HG03520 (cell line): Measurements from ENCODE around the gene ZC3H7B.
"Not testable (repeated sequence)": the region's sequence is repeated elsewhere in the genome, so short reads cannot be mapped to it uniquely, and the experiment has no call there.

Source experiments
- ATAC-seq: cut with Tn5 transposase; IDR thresholded peaks from one replicate; pipeline ENCODE4 v1.9.1; 2021; ENCODE audit warnings: mild to moderate bottlenecking, moderate library complexity; ENCODE audit not compliant: unreplicated experiment

ZC3H7B gene

GRCh38 chr22:41285820-41286638 is 15.3 kb upstream of the ZC3H7B start, which contains the start of gene RANGAP1:
RANGAP1 (minus strand) TSS chr22:41286187; CDS start chr22:41281044, 5,143 bp downstream.
- ATAC-seq = peak; percentile 90

DNA sequence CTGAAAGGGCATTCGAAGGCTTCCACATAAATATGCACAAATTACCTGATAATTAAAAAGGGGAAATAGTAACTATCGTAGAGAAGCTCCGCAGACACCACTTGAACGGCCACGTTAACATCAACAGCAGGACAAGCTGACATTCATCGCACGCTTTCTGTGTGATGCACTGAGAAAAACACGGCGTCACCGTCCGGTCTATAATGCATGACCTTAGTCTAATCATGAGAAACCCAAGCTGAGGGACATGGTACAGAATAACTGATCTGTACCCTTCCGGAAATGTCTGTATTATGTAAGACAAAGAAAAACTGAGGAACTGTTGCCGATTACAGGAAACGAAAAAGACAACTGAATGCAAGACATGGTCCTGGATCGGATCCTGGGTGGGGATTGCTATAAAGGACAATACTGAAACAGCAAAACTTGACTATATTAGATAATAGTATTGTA is 14.7 kb upstream of the ZC3H7B start:
- ATAC-seq = no peak

GRCh38 chr22:41288245-41288946 is 12.9 kb upstream of the ZC3H7B start:
- no peak for ATAC-seq

DNA sequence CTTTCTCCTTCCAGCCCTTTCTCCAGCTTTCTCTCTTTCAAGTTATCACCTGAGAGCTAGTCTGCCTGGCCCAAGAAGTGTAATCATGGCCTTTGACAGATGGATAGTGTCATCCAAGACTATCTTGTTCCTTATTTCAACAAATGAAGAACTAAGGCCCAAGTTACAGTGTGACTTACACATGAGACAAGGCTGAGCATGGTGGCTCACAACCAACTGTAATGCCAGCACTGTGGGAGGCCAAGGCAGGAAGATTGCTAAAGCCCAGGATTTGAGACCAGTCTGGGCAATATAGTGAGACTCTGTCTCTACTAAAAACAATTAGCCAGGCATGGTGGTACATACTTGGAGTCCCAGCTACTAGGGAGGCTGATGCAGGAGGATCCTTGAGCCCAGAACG is 11.7 kb upstream of the ZC3H7B start:
- ATAC-seq = no peak

DNA sequence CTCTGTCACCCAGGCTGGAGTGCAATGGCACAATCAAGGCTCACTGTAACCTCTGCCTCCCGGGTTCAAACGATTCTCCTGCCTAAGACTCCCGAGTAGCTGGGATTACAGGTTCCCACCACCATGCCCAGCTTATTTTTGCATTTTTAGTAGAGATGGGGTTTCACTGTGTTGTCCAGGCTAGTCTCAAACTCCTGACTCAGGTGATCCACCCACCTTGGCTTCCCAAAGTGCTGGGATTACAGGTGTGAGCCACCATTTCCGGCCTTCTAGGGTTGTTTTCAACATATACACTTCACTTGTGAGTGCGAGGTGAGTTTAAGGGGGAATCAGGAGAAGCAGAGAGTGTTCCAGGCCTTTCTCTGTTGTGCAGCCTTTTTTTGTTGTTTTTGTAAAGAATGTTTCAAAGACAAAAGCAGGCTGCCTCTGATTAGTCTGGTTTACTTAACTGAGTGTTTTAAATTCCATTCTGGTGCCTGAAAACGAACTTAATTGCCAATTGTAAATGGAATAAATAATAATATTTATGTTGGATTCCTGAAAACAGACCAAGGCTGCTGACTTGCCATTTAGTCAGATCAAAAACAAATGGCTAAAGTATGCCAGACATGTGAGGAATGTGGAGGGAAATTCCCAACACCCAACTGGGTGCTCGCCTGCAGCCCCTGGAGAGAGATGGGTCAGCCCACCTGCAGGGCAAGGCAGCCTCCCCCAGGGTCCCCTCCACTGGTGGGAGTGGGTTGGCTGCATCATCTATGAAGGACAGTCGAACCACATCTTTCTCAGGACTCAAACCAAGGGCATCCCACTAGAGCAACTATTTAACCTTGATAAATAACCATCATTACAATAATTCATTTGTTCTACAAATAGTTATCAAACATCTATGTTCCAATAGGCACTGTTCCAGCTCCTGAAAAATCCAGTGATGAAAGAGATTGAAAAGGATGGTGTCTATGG is 10.8 kb upstream of the ZC3H7B start:
- ATAC-seq = no peak

DNA sequence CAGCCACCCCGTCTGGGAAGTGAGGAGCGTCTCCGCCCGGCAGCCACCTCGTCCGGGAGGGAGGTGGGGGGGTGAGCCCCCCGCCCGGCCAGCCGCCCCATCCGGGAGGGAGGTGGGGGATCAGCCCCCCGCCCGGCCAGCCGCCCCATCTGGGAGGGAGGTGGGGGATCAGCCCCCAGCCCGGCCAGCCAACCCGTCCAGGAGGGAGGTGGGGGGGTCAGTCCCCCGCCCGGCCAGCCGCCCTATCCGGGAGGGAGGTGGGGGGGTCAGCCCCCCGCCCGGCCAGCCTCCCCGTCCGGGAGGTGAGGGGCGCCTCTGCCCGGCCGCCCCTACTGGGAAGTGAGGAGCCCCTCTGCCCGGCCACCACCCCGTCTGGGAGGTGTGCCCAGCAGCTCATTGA is 6.5 kb upstream of the ZC3H7B start:
- ATAC-seq = not testable (repeated sequence)

GRCh38 chr22:41296826-41297667 is 4.3 kb upstream of the ZC3H7B start:
- no peak for ATAC-seq

- no peak for ATAC-seq
Observed at GRCh38 chr22:41300661-41301060, 664 bp upstream of the ZC3H7B start.

DNA sequence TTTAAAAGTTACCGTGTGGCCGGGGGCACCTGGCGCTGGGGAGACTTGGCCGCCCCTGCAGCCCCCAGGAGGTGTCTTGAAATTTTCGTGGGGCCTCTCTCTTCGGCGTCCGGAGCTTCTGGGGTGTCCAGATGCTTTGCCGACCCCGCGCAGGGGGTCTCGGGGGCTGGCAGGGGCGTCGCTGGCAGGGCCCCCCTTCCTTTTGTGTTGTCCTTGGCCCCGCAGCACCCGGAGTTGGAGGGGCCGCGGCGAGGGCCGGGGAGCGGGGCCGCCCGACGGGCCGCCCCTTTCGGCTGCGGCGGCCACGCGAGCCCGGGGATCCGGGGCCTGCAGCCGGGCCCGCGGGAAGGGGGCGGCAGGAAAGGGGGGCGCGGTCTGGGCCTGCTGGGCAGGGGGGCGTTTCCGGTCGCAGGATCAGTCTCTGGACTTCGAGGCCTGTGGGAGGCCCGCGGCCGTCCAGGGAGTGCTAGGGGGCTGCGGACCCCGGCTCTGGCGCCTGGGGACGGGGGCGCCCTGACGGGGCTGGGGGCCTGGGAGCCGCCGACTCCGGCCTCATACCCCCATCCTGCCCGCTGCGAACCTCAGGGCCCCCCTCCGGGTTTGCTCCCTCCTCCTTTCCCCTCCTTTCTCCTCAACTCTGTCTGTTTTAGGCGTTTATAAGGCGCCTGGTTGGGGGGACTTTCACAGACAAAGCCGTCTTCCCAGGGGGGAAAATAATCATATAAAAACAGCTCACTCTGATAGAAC is 869 bp downstream of the ZC3H7B start:
- no peak for ATAC-seq

DNA sequence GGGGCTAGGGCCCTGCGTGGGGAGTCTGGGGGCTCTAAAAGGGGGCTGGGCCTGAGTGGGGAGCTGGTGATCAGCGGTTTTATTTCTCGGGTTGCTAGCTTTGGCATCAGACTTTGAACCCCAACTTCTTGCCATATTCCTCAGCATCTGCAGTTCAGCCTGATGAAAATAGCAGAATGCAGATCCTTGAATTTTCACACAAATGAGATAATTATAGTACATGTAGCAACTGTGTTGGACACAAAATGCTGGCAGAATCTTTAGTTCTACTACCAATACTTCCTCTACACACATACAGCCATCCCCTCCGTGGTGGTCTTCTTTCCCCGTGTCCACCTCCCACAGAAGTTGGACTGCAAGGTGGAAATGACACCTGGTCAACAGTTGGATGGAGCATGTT is 1.5 kb downstream of the ZC3H7B start:
- ATAC-seq = no peak

- ATAC-seq = no peak
Observed at GRCh38 chr22:41305646-41306045, 4.3 kb downstream of the ZC3H7B start.

DNA sequence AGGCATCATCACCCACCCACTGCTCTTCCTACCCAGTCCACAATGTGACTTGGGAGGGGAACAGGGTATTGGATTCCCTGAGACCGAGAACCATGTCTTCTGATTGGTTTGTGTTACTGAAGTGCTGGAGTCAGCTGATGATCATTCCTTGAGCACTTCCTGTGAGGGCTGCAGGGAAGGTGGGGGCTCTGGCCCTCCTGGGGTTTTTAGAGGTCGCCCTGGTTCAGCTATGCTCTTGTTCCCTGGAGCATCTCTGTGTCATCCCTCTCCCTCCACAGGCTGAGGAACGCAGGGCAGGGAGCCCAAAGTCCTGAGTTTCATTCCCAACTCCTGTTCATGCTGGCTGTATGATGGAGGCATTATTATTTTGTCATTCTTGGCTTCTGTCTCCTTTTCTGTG is 6.7 kb downstream of the ZC3H7B start:
- ATAC-seq = no peak

DNA sequence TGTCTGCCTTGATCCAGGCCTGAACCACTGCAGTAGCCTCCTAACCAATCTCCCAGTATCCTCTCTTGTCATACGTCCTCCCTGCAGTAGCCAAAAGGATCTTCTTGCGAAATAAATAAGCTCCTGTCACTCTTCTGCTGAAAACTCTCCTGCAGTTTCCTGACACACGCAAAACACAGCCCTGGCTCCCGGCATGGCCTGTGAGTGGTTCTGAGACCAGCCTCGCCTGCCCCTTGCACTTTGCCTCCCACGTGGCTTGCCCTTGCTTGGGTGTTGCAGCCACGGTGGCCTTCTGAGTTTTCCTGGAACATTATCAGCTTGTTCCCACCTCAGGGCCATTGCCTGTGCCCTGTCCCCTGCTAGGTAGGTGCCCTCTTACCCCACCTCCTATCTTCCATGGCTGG is 7.2 kb downstream of the ZC3H7B start:
- no peak for ATAC-seq

DNA sequence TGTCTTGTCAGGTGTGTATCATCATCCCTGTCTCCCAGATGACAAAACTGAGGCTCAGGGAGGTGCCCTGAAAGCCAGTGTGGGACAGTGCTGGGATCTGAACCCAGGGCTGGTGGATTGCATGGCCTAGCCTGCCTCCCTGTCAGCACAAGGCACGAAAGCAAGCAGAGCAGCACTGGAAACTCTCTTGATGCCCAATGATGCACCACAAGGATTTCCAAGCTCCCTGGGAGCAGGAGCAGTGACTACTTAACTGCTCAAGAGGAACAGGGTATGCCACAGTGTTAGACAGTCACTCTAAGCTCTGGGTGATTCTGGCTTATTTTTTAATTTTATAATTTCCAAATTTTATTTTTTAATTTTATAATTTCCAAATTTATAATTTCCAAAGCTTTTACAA is 9.0 kb downstream of the ZC3H7B start:
- no peak for ATAC-seq

DNA sequence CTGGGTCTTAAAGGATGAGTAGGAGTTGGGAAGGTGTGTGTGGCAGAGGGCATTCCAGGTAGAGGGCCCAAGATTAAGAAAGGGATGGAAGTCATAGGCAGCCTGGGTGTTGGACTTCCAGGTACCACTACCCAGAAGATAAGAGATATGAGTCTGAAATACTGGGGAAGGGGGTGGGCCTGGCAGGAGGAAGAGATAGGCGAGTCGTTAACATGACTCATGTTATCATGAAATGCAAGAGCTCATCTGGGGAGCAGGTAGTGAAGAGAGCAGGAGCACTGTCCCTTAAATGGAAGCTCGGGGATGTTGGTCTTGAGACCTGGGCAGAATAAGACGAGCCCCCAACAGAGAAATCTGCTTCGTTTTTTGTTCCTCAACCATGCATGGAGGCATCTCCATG is 10.2 kb downstream of the ZC3H7B start:
- ATAC-seq = no peak

DNA sequence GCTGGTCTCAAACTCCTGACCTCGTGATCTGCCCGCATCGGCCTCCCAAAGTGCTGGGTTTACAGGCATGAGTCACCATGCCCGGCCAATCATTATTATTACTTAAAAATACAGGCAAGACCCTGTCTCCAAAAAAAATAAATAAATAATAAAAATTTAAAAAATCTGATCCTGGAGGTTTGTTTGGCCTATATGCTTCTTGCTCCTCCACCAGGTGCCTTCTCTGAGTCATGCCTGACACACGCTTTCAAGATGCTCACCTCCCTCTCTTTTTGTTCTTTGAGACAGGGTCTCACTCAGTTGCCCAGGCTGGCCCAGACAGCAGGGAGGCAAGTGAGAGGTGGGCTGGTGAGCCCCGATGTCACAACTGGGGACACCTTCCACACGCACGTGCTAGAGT is 13.5 kb downstream of the ZC3H7B start:
- no peak for ATAC-seq

GRCh38 chr22:41315586-41315985 is 14.3 kb downstream of the ZC3H7B start:
- ATAC-seq = no peak

DNA sequence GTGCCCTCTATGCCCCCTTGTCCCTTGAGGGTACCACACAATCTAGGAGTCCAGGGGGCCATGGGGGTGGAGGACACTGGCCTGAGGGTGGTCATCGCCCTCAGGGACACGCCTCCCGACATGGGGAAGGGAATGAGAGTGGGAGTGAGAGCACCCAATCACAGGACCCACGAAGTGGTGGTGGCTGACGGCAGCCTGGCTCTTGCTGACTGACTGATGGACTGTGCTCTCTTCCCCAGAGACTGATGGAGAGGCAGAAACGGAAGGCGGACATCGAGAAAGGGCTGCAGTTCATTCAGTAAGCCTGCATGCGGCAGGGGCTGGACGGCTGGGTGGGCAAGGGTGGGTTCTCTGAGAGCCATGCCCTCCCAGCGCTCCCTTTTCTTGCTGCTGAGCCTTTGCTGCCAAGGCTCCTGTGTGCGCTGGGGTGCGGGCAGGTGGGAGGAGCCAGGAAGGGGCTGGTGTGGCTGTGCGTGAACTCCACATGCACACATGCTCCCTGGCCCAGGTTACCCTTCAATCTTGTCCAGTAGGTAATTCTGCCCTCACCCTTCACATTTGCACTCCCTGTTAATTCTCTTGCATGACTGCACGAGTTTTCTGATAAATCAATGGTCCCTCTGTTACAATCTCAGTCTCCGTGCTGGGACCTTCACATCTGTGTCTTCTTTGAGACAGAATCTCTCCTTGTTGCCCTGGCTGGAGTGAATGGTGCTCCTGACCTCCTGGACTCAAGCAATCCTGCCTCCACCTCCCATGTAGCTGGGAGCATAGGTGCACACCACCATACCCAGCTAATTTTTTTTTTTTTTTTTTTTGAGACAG is 19.3 kb downstream of the ZC3H7B start:
- no peak for ATAC-seq
